GM12878 (cell line): Measurements from ENCODE around the gene GUCY1B1. TPM values are rescaled to one million over a fixed set of nuclear protein-coding genes. Genes with fewer than 3 reads are reported as not detected.

ENCODE experiments used
- BCL11A ChIP-seq: IDR thresholded peaks from 2 replicates; pipeline ENCODE4 v1.6.1; 2011; ENCODE audit warnings: low read depth, low read length
- CREM ChIP-seq: IDR thresholded peaks from 2 replicates; pipeline ENCODE4 v1.6.1; 2014; ENCODE audit warnings: antibody characterized with exemption, low read depth
- HDGF ChIP-seq: fragments of 450-650 bp; IDR thresholded peaks from 2 replicates; pipeline ENCODE4 v1.6.1; 2016; ENCODE audit warnings: antibody characterized with exemption
- IRF4 ChIP-seq: IDR thresholded peaks from 2 replicates; pipeline ENCODE4 v1.6.1; 2011; ENCODE audit warnings: low read depth, low read length
- NFIC ChIP-seq: IDR thresholded peaks from 2 replicates; pipeline ENCODE4 v1.6.1; 2012; ENCODE audit warnings: low read depth, mild to moderate bottlenecking, inconsistent platforms, low read length, moderate library complexity
- NR2F1 ChIP-seq: fragments of 450-650 bp; conservative IDR thresholded peaks from 2 replicates; pipeline ENCODE4 v1.6.1; 2017; ENCODE audit warnings: mild to moderate bottlenecking
- PAX8 ChIP-seq: fragments of 450-650 bp; IDR thresholded peaks from 2 replicates; pipeline ENCODE4 v1.6.1; 2017; ENCODE audit warnings: mild to moderate bottlenecking, moderate library complexity
- PML ChIP-seq: IDR thresholded peaks from 2 replicates; pipeline ENCODE4 v1.6.1; 2012; ENCODE audit warnings: low read length, inconsistent platforms
- SMC3 ChIP-seq: IDR thresholded peaks from 2 replicates; pipeline ENCODE4 v1.6.1; 2011; ENCODE audit warnings: low read length, improper control_type of control experiment, borderline replicate concordance
- YBX1 ChIP-seq: fragments of 450-650 bp; IDR thresholded peaks from 2 replicates; pipeline ENCODE4 v1.6.1; 2016; ENCODE audit warnings: antibody characterized with exemption
- ZBED1 ChIP-seq: IDR thresholded peaks from 2 replicates; pipeline ENCODE4 v1.6.1; 2016; ENCODE audit warnings: borderline replicate concordance
- ZNF217 ChIP-seq: fragments of 450-650 bp; IDR thresholded peaks from 2 replicates; pipeline ENCODE4 v1.6.1; 2017; ENCODE audit warnings: antibody characterized with exemption, mild to moderate bottlenecking
- polyA plus RNA-seq, 11 experiments: library from polyadenylated mRNA; depleted of rRNA in 4 of 11; unstranded in 6 of 11; stranded (reverse) in 5 of 11; fragments of >200 nt; fragmentation: Nextera tagmentation in 4 of 11; fragmentation: Illumina TruSeq in 1 of 11; extraction: Ambion mirVana in 4 of 11; extraction: Trizol in 1 of 11; gene quantifications; 1 replicate in 1 of 11; 2 replicates in 10 of 11; pipeline versions ENCODE4 v1.2.1 to v1.2.3, GENCODE V29; 2011 to 2016; ENCODE audit warnings: inconsistent platforms in 2 of 11, missing spikeins in 2 of 11, low read depth in 1 of 11
- total RNA-seq, 4 experiments: library from RNA; depleted of rRNA in 3 of 4; stranded (reverse); fragments of >200 nt in 3 of 4; fragmentation: Illumina TruSeq in 1 of 4; extraction: Trizol in 1 of 4; gene quantifications; 2 replicates each; pipeline versions ENCODE4 v1.2.1 to v1.2.3, GENCODE V29; 2013 to 2021
- TF ChIP-seq, protein P1 (sequence below): fragments of 150-350 bp; IDR thresholded peaks from 2 replicates; pipeline ENCODE4 v1.6.1; 2016; ENCODE audit warnings: low read depth, low read length
- TF ChIP-seq, protein P2 (sequence below): fragments of 450-650 bp; IDR thresholded peaks from 2 replicates; pipeline ENCODE4 v1.6.1; 2017; ENCODE audit warnings: low read depth, mild to moderate bottlenecking, moderate library complexity
- TF ChIP-seq, protein P3 (sequence below): fragments of 450-650 bp; conservative IDR thresholded peaks from 2 replicates; pipeline ENCODE4 v1.6.1; 2017; ENCODE audit warnings: mild to moderate bottlenecking, moderate library complexity
- TF ChIP-seq, protein P4 (sequence below): fragments of 450-650 bp; formaldehyde crosslinking; IDR thresholded peaks from 2 replicates; pipeline ENCODE4 v1.4.0; 2022; ENCODE audit warnings: mild to moderate bottlenecking, moderate library complexity
- TF ChIP-seq, protein P5 (sequence below): fragments of 450-650 bp; IDR thresholded peaks from 2 replicates; pipeline ENCODE4 v1.6.1; 2017; ENCODE audit warnings: borderline replicate concordance

GUCY1B1 gene
- total and polyA plus RNA-seq, 10 of the 15 experiments (the other 5 are each of a cell fraction or from before 2014, with no cell fraction given), result 0.60 to 38.5 (median 1.4) TPM

DNA sequence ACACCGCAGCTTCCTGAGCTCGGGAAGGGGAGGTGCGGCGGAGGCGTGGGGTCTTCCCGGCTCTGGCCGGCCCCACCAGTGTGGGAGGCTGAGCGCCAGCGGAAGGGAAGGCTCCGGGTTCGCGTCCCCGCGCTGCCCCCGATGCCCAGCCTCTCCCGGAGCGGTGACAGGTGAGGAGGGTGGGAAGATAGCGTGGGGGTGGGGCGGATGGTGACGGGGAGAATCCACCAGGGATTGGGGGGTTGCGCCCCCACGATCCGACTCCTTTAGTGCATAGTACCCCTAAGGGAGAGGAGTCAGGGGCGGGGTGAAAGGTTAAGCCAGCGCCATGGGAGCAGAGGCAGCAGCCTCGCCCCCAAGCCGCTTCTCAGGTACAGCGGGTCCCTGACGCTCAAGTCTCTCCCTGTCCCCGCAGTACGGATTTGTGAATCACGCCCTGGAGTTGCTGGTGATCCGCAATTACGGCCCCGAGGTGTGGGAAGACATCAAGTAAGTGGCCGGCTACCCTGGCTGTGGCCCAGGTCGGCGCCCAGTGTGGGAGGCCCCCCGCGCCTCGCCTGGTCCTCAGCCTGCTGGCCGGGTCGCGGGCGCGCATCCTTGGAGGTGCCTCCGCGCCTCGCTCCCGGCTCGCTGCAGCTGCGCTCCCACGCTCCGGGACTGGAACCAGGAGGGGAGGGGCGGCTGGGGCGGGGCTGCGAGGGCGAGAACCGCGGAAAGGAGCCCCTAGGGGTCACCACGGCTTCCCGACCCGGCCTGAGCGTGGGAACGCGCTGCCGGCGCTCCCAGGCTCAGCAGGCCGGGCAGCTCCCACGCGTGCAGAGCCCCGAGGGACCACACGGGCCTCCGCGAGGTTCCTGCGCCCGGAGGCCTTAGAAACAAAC, 791 bp downstream of the GUCY1B1 start (continued):
- TF ChIP-seq, protein P1, sequence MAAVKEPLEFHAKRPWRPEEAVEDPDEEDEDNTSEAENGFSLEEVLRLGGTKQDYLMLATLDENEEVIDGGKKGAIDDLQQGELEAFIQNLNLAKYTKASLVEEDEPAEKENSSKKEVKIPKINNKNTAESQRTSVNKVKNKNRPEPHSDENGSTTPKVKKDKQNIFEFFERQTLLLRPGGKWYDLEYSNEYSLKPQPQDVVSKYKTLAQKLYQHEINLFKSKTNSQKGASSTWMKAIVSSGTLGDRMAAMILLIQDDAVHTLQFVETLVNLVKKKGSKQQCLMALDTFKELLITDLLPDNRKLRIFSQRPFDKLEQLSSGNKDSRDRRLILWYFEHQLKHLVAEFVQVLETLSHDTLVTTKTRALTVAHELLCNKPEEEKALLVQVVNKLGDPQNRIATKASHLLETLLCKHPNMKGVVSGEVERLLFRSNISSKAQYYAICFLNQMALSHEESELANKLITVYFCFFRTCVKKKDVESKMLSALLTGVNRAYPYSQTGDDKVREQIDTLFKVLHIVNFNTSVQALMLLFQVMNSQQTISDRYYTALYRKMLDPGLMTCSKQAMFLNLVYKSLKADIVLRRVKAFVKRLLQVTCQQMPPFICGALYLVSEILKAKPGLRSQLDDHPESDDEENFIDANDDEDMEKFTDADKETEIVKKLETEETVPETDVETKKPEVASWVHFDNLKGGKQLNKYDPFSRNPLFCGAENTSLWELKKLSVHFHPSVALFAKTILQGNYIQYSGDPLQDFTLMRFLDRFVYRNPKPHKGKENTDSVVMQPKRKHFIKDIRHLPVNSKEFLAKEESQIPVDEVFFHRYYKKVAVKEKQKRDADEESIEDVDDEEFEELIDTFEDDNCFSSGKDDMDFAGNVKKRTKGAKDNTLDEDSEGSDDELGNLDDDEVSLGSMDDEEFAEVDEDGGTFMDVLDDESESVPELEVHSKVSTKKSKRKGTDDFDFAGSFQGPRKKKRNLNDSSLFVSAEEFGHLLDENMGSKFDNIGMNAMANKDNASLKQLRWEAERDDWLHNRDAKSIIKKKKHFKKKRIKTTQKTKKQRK, result no peak
- TF ChIP-seq, protein P2, sequence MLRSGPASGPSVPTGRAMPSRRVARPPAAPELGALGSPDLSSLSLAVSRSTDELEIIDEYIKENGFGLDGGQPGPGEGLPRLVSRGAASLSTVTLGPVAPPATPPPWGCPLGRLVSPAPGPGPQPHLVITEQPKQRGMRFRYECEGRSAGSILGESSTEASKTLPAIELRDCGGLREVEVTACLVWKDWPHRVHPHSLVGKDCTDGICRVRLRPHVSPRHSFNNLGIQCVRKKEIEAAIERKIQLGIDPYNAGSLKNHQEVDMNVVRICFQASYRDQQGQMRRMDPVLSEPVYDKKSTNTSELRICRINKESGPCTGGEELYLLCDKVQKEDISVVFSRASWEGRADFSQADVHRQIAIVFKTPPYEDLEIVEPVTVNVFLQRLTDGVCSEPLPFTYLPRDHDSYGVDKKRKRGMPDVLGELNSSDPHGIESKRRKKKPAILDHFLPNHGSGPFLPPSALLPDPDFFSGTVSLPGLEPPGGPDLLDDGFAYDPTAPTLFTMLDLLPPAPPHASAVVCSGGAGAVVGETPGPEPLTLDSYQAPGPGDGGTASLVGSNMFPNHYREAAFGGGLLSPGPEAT, result no peak
- TF ChIP-seq NFIC (no peak), HDGF (peak; percentile 45; the same call in 1 of the 2 replicates), PML (no peak), YBX1 (no peak), CREM (no peak), ZNF217 (no peak), PAX8 (no peak), BCL11A (no peak), NR2F1 (peak; percentile 79), IRF4 (no peak), SMC3 (no peak), ZBED1 (no peak)
- TF ChIP-seq, protein P3, sequence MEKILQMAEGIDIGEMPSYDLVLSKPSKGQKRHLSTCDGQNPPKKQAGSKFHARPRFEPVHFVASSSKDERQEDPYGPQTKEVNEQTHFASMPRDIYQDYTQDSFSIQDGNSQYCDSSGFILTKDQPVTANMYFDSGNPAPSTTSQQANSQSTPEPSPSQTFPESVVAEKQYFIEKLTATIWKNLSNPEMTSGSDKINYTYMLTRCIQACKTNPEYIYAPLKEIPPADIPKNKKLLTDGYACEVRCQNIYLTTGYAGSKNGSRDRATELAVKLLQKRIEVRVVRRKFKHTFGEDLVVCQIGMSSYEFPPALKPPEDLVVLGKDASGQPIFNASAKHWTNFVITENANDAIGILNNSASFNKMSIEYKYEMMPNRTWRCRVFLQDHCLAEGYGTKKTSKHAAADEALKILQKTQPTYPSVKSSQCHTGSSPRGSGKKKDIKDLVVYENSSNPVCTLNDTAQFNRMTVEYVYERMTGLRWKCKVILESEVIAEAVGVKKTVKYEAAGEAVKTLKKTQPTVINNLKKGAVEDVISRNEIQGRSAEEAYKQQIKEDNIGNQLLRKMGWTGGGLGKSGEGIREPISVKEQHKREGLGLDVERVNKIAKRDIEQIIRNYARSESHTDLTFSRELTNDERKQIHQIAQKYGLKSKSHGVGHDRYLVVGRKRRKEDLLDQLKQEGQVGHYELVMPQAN, result peak; percentile 23; the same call in 1 of the 2 replicates
- TF ChIP-seq, protein P4, sequence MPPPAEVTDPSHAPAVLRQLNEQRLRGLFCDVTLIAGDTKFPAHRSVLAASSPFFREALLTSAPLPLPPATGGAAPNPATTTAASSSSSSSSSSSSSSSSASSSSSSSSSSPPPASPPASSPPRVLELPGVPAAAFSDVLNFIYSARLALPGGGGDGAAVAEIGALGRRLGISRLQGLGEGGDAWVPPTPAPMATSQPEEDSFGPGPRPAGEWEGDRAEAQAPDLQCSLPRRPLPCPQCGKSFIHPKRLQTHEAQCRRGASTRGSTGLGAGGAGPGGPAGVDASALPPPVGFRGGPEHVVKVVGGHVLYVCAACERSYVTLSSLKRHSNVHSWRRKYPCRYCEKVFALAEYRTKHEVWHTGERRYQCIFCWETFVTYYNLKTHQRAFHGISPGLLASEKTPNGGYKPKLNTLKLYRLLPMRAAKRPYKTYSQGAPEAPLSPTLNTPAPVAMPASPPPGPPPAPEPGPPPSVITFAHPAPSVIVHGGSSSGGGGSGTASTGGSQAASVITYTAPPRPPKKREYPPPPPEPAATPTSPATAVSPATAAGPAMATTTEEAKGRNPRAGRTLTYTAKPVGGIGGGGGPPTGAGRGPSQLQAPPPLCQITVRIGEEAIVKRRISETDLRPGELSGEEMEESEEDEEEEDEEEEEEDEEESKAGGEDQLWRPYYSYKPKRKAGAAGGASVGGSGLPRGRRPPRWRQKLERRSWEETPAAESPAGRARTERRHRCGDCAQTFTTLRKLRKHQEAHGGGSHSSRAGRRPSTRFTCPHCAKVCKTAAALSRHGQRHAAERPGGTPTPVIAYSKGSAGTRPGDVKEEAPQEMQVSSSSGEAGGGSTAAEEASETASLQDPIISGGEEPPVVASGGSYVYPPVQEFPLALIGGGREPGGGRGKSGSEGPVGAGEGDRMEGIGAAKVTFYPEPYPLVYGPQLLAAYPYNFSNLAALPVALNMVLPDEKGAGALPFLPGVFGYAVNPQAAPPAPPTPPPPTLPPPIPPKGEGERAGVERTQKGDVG (CRISPR knock-in tag), result no peak
- TF ChIP-seq, protein P5, sequence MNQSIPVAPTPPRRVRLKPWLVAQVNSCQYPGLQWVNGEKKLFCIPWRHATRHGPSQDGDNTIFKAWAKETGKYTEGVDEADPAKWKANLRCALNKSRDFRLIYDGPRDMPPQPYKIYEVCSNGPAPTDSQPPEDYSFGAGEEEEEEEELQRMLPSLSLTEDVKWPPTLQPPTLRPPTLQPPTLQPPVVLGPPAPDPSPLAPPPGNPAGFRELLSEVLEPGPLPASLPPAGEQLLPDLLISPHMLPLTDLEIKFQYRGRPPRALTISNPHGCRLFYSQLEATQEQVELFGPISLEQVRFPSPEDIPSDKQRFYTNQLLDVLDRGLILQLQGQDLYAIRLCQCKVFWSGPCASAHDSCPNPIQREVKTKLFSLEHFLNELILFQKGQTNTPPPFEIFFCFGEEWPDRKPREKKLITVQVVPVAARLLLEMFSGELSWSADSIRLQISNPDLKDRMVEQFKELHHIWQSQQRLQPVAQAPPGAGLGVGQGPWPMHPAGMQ, result no peak
